HG02840 (cell line): ENCODE data around the gene ANXA1.

ENCODE experiments used
- ATAC-seq: cut with Tn5 transposase; IDR thresholded peaks from one replicate; pipeline ENCODE4 v1.9.1; 2021; ENCODE audit warnings: mild to moderate bottlenecking, moderate library complexity, moderate number of reproducible peaks; ENCODE audit not compliant: unreplicated experiment, low FRiP score

Gene ANXA1

GRCh38 chr9:73202980-73203379 is 51.3 kb downstream of the ANXA1 start:
- no peak for ATAC-seq

- no peak for ATAC-seq
Observed at GRCh38 chr9:73204936-73205335, 53.3 kb downstream of the ANXA1 start.

GRCh38 chr9:73206851-73207250 is 55.2 kb downstream of the ANXA1 start:
- ATAC-seq = no peak

- ATAC-seq = no peak
Observed at GRCh38 chr9:73210886-73211666, 59.4 kb downstream of the ANXA1 start.

- no peak for ATAC-seq
Observed at GRCh38 chr9:73213300-73213699, 61.6 kb downstream of the ANXA1 start.

- no peak for ATAC-seq
Observed at GRCh38 chr9:73215249-73215648, 63.6 kb downstream of the ANXA1 start.

- ATAC-seq = no peak
Observed at GRCh38 chr9:73216100-73216499, 64.4 kb downstream of the ANXA1 start.
